ENCODE measurements around the gene NGRN.
"Not testable (repeated sequence)": the region's sequence is repeated elsewhere in the genome, so short reads cannot be mapped to it uniquely, and the experiment has no call there.

Gene NGRN

DNA sequence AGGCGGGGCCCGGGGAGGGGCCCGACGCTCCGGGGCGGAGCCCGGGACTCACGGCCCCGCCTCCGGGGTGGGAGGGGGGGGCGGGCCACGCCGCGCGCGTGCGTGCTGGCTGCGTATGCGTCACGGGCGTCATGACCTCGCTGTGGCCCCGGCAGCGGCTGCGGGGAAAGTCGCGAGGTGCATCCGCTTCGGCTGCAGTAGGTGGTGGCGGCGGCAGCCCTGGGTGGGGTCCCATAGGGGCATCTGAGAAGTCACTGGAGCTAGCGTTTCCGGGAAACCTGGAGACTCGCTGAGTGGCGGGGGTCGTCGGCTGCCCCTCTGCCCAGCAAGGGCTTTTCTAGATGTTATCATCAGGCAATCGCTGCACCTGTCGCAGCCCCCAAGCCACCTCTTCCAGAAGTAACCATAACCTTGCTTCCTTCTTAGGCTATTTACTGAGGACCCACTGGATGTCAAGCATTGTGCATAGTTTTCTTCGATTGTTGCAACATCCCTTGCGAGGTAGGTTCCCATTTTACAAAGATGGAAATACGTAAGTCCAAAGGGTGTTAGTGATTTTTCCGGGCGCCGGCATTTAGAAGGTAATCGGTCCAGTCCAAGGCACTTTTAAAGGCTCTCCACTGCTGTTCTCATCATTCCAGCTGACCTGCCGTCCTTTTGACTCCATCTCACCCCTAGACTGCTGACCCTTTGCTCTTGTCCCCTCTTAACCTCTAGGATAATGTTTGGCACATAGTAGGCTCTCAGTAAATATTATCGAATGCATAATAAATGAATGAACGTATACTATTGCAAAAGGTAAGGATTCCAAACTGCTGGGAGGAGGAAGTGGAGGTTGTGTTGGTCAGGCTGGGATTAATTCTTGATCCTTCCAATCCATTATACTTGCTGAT, 31.1 kb upstream of the NGRN start, which contains the start of gene GDPGP1:
Gene GDPGP1, plus strand, starts transcription at position 114 of the 893 bp plus-strand sequence. CDS start 6,700 bp downstream, outside the sequence.
- peak; percentile 90 for DNase-seq

- no peak for DNase-seq
Measured at GRCh38 chr15:90239371-90239770, 26.1 kb upstream of the NGRN start.

GRCh38 chr15:90240856-90241255, 24.6 kb upstream of the NGRN start:
- DNase-seq: peak; percentile 31

- DNase-seq: peak; percentile 45
Measured at GRCh38 chr15:90241343-90242192, 23.9 kb upstream of the NGRN start.

- no peak for DNase-seq
Measured at GRCh38 chr15:90243943-90244639, 21.4 kb upstream of the NGRN start.

DNA sequence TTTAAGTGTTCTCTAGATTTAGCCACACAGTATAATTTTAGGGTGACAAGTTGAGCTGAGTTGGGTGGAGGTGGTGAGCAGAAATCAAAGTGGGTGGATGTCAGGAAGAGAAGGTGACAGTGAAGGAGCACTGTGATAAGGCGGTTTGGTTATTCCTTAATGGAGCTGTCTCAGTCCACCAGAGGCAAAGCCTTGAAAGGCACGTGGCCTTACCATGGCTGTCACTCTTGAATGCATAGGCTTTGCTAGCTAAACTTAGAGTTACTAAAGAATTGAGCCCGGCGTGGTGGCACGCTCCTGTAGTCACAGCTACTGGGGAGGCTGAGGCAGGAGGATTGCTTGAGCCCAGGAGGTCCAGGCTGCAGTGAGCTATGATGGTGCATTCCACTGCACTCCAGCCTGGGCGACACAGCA, 16.7 kb upstream of the NGRN start:
- DNase-seq: no peak

DNA sequence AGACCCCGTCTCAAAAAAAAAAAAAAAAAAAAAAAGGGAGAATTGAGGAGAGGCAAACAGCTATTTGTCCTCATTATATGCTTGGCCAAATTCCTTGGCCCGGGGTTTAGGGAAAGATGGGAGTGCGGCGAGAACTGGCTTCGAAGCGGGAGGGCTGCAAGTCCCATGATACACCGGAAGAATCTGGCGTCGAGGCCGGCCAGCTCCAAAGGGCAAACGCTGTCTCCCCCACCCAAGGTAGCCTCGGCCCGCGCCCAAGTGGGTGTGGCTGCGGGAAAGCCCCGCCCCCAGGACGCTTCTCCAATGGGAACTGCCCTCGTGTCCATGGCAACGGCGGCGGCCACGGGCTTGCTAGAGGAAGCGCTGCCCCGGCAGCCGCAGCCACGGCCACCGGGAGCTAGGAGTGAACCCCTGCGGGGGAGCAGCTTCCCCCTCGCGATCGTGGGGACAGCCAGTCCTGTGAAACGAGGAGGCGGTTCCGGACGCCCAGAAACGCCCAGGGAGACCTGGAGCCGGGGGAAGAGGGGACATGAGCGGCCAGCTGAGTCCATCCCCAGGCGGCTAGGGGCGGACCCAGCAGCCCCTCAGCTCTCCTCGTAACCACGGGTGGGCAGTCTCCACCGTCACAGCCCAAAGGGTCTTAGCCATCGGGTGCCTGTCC, 16.1 kb upstream of the NGRN start, which contains the start of gene TTLL13:
Gene TTLL13, plus strand, starts transcription at position 354 of the 661 bp plus-strand sequence. CDS start 1,075 bp downstream, outside the sequence.
- DNase-seq: peak; percentile 82

DNA sequence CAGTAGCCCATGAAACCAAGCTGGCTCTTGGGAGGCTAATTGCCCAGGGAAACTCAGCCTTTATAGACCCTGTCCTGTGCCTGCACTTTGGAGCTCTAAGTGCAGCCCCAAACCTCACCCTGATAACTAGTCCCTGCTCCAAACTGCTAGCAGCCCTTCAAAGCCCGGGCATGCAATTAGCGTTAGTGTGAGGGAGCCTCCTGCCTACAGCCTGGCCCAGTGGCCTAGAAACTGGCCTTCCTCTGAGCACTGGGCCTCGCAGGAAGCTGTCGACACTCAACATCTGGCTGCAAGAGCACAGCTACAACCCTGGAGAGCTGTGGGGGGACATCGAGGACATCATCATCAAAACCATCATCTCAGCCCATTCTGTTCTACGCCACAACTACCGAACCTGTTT, 7.7 kb upstream of the NGRN start:
- DNase-seq: no peak

DNA sequence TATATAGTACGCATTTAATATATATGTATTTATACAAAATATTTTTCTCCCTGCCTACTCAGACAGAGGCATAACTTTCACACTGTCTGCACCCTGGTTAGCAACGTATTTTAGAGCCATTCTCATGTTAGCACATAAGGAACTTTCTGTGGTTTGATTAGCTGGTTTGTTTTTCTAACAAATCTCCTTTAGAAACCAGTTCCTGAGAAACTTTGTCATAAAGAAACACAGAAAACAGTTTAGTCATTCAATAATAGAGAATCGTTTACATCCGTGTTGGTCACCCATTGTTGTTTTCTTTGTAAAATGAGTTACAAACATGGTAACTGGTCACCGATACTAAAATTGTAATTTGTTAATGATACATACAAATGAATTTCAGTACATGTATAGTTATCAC, 5.9 kb upstream of the NGRN start:
- DNase-seq: no peak

DNA sequence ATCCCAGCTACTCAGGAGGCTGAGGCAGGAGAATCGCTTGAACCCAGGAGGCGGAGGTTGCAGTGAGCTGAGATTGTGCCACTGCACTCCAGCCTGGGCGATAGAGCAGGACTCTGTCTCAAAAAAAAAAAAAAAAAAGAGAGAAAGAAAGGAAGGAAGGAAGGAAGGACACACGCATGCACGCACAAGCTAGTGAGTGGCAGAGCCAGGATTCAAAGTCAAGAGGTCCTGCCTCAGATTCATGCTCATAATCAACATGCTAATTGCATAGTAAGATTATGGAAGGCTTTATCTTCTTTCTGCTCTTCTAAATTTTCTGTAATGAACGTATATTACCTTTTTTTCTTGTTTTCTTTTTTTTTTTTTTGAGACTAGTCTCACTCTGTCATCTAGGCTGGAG, 4.7 kb upstream of the NGRN start:
- DNase-seq: not testable (repeated sequence)

- no peak for DNase-seq
Measured at GRCh38 chr15:90261811-90262210, 3.7 kb upstream of the NGRN start.

- DNase-seq: no peak
Measured at GRCh38 chr15:90262426-90262825, 3.0 kb upstream of the NGRN start.

- no peak for DNase-seq
Measured at GRCh38 chr15:90264671-90265070, 801 bp upstream of the NGRN start.

DNA sequence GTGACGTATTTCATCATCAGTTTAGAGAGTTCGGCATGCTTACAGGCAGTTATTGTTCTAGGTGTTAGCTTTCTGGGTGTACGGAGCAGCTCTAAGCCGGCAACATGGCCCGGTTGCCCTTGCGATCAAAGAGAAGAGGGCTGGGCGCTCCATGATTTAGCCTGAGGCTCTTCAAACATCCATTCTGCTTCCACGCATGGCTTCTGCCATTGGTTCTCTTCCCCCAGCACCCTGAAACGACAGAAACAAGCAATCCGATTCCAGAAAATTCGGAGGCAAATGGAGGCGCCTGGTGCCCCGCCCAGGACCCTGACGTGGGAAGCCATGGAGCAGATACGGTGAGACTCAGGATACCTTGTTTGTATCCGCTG, 574 bp downstream of the NGRN start:
- DNase-seq: peak; percentile 42

GRCh38 chr15:90266485-90266884, 1.0 kb downstream of the NGRN start:
- DNase-seq: no peak

GRCh38 chr15:90268415-90268814, 2.9 kb downstream of the NGRN start:
- no peak for DNase-seq

DNA sequence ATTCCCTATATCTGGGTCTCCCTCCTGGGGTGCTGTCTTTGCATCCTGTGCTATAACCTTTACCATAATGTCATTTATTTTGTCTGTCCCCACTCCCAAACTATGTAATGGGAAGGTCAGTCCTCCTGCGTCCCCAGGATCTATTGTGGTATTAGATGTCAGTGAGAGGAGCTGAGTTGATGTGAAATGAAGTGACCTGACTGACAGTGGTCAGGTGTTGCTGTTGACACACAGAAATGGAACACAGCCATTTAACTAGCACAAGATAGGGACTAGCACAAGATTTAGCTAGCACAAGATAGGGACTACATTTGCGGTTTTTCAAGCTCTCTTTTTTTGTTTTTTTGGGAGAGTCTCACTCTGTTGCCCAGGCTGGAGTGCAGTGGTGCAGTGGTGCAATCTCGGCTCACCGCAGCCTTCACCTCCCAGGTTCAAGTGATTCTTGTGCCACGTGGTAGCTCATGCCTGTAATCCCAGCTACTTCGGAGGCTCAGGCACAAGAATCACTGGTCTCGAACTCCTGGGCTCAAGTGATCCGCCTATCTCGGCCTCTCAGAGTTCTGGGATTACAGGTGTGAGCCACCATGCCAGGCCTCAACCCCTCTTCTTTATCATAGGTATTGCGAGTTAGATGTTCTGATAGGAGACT, 5.2 kb downstream of the NGRN start:
- no peak for DNase-seq

DNA sequence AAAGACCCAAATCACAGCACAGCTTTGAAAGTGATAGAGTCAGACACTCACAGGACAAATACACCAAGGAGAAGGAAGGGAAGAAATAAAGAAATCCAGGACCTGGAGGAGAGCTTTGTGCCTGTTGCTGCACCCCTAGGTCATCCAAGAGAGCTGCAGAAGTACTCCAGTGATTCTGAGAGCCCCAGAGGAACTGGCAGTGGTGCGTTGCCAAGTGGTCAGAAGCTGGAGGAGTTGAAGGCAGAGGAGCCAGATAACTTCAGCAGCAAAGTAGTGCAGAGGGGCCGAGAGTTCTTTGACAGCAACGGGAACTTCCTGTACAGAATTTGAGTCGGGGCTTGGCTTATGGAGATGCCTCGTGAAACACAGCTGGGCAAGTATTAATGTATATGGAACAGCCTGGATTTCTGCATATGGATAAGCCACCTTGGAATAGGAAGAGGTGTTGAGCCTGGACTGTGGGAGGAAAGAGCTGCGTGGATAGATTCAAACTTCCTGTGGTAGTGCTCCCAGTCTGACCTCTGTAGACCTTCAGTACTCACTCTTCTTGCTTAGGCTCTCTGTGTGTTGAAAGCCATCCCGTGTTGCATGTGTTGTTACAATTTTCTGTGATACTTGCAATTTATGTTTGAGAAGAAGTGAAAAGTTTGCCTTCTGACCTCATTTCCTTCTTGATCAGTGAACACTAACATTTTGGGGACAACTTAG, 6.1 kb downstream of the NGRN start:
- DNase-seq: no peak

DNA sequence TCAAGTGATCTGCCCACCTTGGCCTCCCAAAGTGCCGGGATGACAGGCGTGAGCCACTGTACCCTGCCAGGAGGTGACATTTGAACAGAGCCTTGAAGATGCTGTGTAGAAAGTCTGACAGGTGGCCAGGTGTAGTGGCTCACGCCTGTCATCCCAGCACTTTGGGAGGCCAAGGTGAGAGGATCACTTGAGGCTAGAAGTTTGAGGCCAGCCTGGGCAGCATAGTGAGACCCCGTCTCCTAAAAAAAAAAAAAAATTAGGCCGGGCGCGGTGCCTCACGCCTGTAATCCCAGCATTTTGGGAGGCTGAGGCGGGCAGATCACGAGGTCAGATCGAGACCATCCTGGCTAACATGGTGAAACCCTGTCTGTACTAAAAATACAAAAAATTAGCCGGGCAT, 13.0 kb downstream of the NGRN start:
- DNase-seq: not testable (repeated sequence)

DNA sequence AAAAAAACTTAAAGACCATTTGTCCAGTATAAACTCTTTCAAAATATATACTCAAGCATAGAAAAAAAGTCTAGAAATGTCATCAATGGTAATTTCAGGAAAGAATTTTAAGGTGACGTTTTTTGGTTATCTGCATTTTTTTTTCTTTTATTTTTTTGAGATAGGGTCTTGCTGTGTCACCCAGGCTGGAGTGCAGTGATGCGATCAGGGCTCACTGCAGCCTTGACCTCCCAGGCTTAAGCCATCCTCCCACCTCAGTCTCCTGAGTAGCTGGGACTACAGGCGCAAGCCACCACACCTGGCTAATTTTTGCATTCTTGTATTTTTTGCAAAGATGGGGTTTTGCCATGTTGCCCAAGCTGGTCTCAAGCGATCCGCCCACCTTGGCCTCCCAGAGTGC, 15.3 kb downstream of the NGRN start:
- DNase-seq: not testable (repeated sequence)

DNA sequence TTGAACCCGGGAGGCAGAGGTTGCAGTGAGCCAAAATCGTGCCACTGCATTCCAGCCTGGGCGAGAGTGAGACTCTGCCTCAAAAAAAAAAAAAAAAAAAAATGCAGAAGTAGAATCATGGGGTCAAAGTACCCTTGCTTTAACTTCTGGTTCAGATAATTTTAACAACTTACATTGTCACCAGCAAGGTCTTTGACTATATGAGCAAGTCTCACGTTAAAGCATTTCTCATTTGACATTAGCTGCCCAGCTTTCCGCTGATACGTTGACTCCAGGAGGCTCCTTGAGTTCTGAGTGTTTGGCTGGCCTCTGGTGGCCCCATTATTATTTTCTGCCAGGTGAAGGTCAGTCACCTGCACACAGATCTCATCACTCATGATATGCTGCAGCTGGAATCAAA, 16.2 kb downstream of the NGRN start:
- DNase-seq: not testable (repeated sequence)
